ENCODE results near the gene APOO. TPM values are rescaled to one million over a fixed set of nuclear protein-coding genes. Genes with fewer than 3 reads are reported as not detected.

The APOO gene
- polyA plus RNA-seq, 1 donor = 40.7 TPM

GRCh38 chrX:23821847-23822246 lies 85.9 kb downstream of the APOO start:
- DNase-seq = no peak

GRCh38 chrX:23820235-23820782 lies 87.4 kb downstream of the APOO start:
- DNase-seq = no peak

- DNase-seq = no peak
Observed at GRCh38 chrX:23819385-23820234, 88.1 kb downstream of the APOO start.

- DNase-seq = no peak
Observed at GRCh38 chrX:23817979-23818336, 89.8 kb downstream of the APOO start.

GRCh38 chrX:23816179-23816578 lies 91.6 kb downstream of the APOO start:
- DNase-seq = no peak

- DNase-seq = no peak
Observed at GRCh38 chrX:23815376-23815775, 92.4 kb downstream of the APOO start.

- no peak for DNase-seq
Observed at GRCh38 chrX:23813808-23814207, 93.9 kb downstream of the APOO start.

- DNase-seq = no peak
Observed at GRCh38 chrX:23811656-23812055, 96.1 kb downstream of the APOO start.

GRCh38 chrX:23811108-23811651 lies 96.6 kb downstream of the APOO start:
- no peak for DNase-seq

GRCh38 chrX:23810279-23810678 lies 97.5 kb downstream of the APOO start:
- DNase-seq = no peak

- DNase-seq = no peak
Observed at GRCh38 chrX:23805389-23805788, 102.3 kb downstream of the APOO start.

GRCh38 chrX:23804578-23804977 lies 103.2 kb downstream of the APOO start:
- DNase-seq = no peak

GRCh38 chrX:23803931-23804381 lies 103.8 kb downstream of the APOO start:
- no peak for DNase-seq

GRCh38 chrX:23802431-23802830 lies 105.3 kb downstream of the APOO start:
- DNase-seq = no peak

GRCh38 chrX:23799469-23800065 lies 108.2 kb downstream of the APOO start:
- no peak for DNase-seq

GRCh38 chrX:23797371-23798128 lies 110.2 kb downstream of the APOO start:
- DNase-seq = no peak

- DNase-seq = no peak
Observed at GRCh38 chrX:23795221-23795620, 112.5 kb downstream of the APOO start.

GRCh38 chrX:23792861-23793553 lies 114.7 kb downstream of the APOO start:
- DNase-seq = no peak

GRCh38 chrX:23790155-23790497 lies 117.6 kb downstream of the APOO start:
- no peak for DNase-seq

GRCh38 chrX:23789386-23790154 lies 118.2 kb downstream of the APOO start:
- no peak for DNase-seq

GRCh38 chrX:23788946-23789345 lies 118.8 kb downstream of the APOO start:
- DNase-seq = no peak

All from left kidney (tissue), 2 donors.